Activated effector memory CD4-positive, alpha-beta T cell treated with Interleukin-2 at 50 U/mL for 16 hours (primary cell): Measurements from ENCODE around the gene PSTPIP2.
"Not testable (repeated sequence)": the region's sequence is repeated elsewhere in the genome, so short reads cannot be mapped to it uniquely, and the experiment has no call there.

ENCODE experiments used
- DNase-seq: peaks from one replicate; pipeline ENCODE4 v3.0.0-alpha.2; 2020

PSTPIP2 gene

GRCh38 chr18:46071653-46072375 is at the start of gene PSTPIP2:
PSTPIP2 (minus strand) TSS chr18:46072260; CDS start chr18:46072188, 72 bp downstream.
- peak; percentile 53 for DNase-seq

- no peak for DNase-seq
Observed at GRCh38 chr18:46113751-46114150, 41.7 kb upstream of the PSTPIP2 start.

GRCh38 chr18:46110406-46110805 is 38.3 kb upstream of the PSTPIP2 start:
- no peak for DNase-seq

GRCh38 chr18:46109386-46109785 is 37.3 kb upstream of the PSTPIP2 start:
- DNase-seq = no peak

- DNase-seq = peak; percentile 76
Observed at GRCh38 chr18:46104128-46104911, 32.3 kb upstream of the PSTPIP2 start, which contains the start of gene HAUS1. HAUS1 (plus strand) TSS chr18:46104385; CDS start chr18:46104412, 27 bp downstream.

- DNase-seq = no peak
Observed at GRCh38 chr18:46099463-46099862, 27.4 kb upstream of the PSTPIP2 start.

- DNase-seq = no peak
Observed at GRCh38 chr18:46098616-46098933, 26.5 kb upstream of the PSTPIP2 start.

- peak; percentile 78 for DNase-seq
Observed at GRCh38 chr18:46097801-46098615, 25.9 kb upstream of the PSTPIP2 start, which contains the start of gene ATP5F1A. ATP5F1A (minus strand) TSS chr18:46098296; CDS start chr18:46098231, 65 bp downstream.

GRCh38 chr18:46097431-46097800 is 25.4 kb upstream of the PSTPIP2 start:
- DNase-seq = no peak

- no peak for DNase-seq
Observed at GRCh38 chr18:46096651-46097300, 24.7 kb upstream of the PSTPIP2 start.

- no peak for DNase-seq
Observed at GRCh38 chr18:46095532-46095931, 23.5 kb upstream of the PSTPIP2 start.

GRCh38 chr18:46088501-46088900 is 16.4 kb upstream of the PSTPIP2 start:
- DNase-seq = not testable (repeated sequence)

- no peak for DNase-seq
Observed at GRCh38 chr18:46084431-46084830, 12.4 kb upstream of the PSTPIP2 start.

- DNase-seq = no peak
Observed at GRCh38 chr18:46080156-46080555, 8.1 kb upstream of the PSTPIP2 start.

- no peak for DNase-seq
Observed at GRCh38 chr18:46079336-46079735, 7.3 kb upstream of the PSTPIP2 start.

- DNase-seq = no peak
Observed at GRCh38 chr18:46073474-46074331, 1.6 kb upstream of the PSTPIP2 start.

- no peak for DNase-seq
Observed at GRCh38 chr18:46072959-46073358, 899 bp upstream of the PSTPIP2 start.

GRCh38 chr18:46072376-46072867 is 362 bp upstream of the PSTPIP2 start:
- DNase-seq = no peak

- no peak for DNase-seq
Observed at GRCh38 chr18:46070815-46071652, 1.0 kb downstream of the PSTPIP2 start.

- DNase-seq = no peak
Observed at GRCh38 chr18:46070232-46070631, 1.8 kb downstream of the PSTPIP2 start.

GRCh38 chr18:46069524-46069923 is 2.5 kb downstream of the PSTPIP2 start:
- no peak for DNase-seq
